ENCODE results near the gene ATCAY. TPM values are rescaled to one million over a fixed set of nuclear protein-coding genes. Genes with fewer than 3 reads are reported as not detected.

The ATCAY gene
- polyA plus RNA-seq, 1 donor: 1.8 TPM

DNA sequence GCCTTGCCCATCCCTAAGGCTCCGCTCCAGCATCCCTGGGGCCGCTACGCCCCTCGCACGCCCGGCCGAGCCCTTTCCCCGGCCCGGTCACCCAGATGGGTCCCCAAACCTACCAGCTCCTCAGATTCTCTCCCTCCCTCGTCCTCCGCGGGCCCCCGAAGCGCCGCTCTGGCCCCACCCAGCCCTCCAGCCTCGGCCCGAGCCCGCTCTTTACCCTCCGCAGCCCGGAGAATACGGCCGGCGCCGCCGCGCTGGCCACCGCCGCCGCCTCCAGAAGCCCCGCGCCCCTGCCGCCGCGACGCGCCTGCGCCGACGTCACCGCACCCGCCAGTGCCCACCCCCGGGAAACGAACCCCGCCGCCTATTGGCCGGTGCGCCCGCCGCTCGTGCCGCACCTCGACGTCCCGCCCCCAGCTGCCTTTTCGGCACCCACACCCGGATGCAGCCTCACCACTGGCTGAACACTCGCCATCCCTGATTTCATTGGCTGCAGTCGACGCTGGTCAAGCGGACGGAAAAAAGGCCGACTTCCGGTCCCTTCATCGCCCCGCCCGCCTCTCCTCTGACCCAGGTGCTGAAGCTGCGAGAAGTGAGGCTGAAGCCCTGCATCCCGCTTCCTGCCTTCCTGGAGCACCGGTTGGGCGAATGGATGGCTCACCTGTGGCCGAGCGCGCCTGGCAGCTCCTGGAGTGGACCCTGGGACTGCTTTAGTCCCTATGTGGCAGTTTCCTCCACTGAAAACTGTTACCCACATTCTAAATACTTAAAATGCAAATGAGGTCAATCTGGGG, 90.5 kb downstream of the ATCAY start, which contains the start of gene DAPK3:
DAPK3 (minus strand) TSS at position 292 of the 791 bp plus-strand sequence. CDS start 1,364 bp downstream, outside the sequence.
- DNase-seq: peak; percentile 98

GRCh38 chr19:3975144-3975543, 94.7 kb downstream of the ATCAY start:
- no peak for DNase-seq

- DNase-seq: no peak
Observed at GRCh38 chr19:3975637-3976087, 95.2 kb downstream of the ATCAY start.

- DNase-seq: no peak
Observed at GRCh38 chr19:3976495-3977241, 96.2 kb downstream of the ATCAY start.

Other genes starting within 250 kb of the ATCAY start
- 22.4 TPM for gene PIP5K1C, start 180.2 kb upstream of the ATCAY start, polyA plus RNA-seq (ENCODE audit: insufficient read length)
- gene TJP3, start 172.3 kb upstream of the ATCAY start, polyA plus RNA-seq (ENCODE audit: insufficient read length): not detected
- 20.4 TPM for gene APBA3, start 119.0 kb upstream of the ATCAY start, polyA plus RNA-seq (ENCODE audit: insufficient read length)
- 27.5 TPM for gene MRPL54, start 118.0 kb upstream of the ATCAY start, polyA plus RNA-seq (ENCODE audit: insufficient read length)
- not detected for gene RAX2, start 108.5 kb upstream of the ATCAY start, polyA plus RNA-seq (ENCODE audit: insufficient read length)
- gene MATK, start 94.3 kb upstream of the ATCAY start, polyA plus RNA-seq (ENCODE audit: insufficient read length): 2.7 TPM
- not detected for gene ZFR2, start 11.6 kb upstream of the ATCAY start, polyA plus RNA-seq (ENCODE audit: insufficient read length)
- 298 TPM for gene NMRK2, start 52.4 kb downstream of the ATCAY start, polyA plus RNA-seq (ENCODE audit: insufficient read length)
- gene DAPK3, start 90.4 kb downstream of the ATCAY start, polyA plus RNA-seq (ENCODE audit: insufficient read length): 97.3 TPM
- 2,964 TPM for gene EEF2, start 104.8 kb downstream of the ATCAY start, polyA plus RNA-seq (ENCODE audit: insufficient read length)
- gene PIAS4, start 127.1 kb downstream of the ATCAY start, polyA plus RNA-seq (ENCODE audit: insufficient read length): 27.5 TPM
- 10.7 TPM for gene ZBTB7A, start 186.2 kb downstream of the ATCAY start, polyA plus RNA-seq (ENCODE audit: insufficient read length)
- gene MAP2K2, start 243.4 kb downstream of the ATCAY start, polyA plus RNA-seq (ENCODE audit: insufficient read length): 124 TPM